Ishikawa (cell line): ENCODE measurements around the gene PEPD.

Experiments used
- CEBPB ChIP-seq: IDR thresholded peaks from 2 replicates; pipeline ENCODE4 v1.6.1; 2012
- CREB1 ChIP-seq: IDR thresholded peaks from 2 replicates; pipeline ENCODE4 v1.6.1; 2012; ENCODE audit warnings: low read depth
- EGR1 ChIP-seq: IDR thresholded peaks from 2 replicates; pipeline ENCODE4 v1.6.1; 2012
- EP300 ChIP-seq: IDR thresholded peaks from 2 replicates; pipeline ENCODE4 v1.6.1; 2012; ENCODE audit warnings: borderline replicate concordance
- FOXM1 ChIP-seq: IDR thresholded peaks from 2 replicates; pipeline ENCODE4 v1.6.1; 2012; ENCODE audit warnings: low read depth, borderline replicate concordance
- MAX ChIP-seq: IDR thresholded peaks from 2 replicates; pipeline ENCODE4 v1.6.1; 2012
- NFIC ChIP-seq: IDR thresholded peaks from 2 replicates; pipeline ENCODE4 v1.6.1; 2012
- RAD21 ChIP-seq: IDR thresholded peaks from 2 replicates; pipeline ENCODE4 v1.6.1; 2012; ENCODE audit warnings: low read depth
- REST ChIP-seq: IDR thresholded peaks from 2 replicates; pipeline ENCODE4 v1.6.1; 2012; ENCODE audit warnings: low read depth, mild to moderate bottlenecking
- TAF1 ChIP-seq: IDR thresholded peaks from 2 replicates; pipeline ENCODE4 v1.6.1; 2012; ENCODE audit warnings: low read depth, mild to moderate bottlenecking
- TCF12 ChIP-seq: IDR thresholded peaks from 2 replicates; pipeline ENCODE4 v1.6.1; 2012; ENCODE audit warnings: low read depth
- TEAD4 ChIP-seq: IDR thresholded peaks from 2 replicates; pipeline ENCODE4 v1.6.1; 2012
- YY1 ChIP-seq: IDR thresholded peaks from 2 replicates; pipeline ENCODE4 v1.6.1; 2012; ENCODE audit warnings: low read depth
- ZBTB7A ChIP-seq: IDR thresholded peaks from 2 replicates; pipeline ENCODE4 v1.6.1; 2012; ENCODE audit warnings: low read depth
- TF ChIP-seq, protein P1 (sequence below): IDR thresholded peaks from 2 replicates; pipeline ENCODE4 v1.6.1; 2012

The PEPD gene

GRCh38 chr19:33349319-33350289 lies 172.0 kb downstream of the PEPD start:
- TF ChIP-seq CEBPB (no peak), EGR1 (no peak), NFIC (no peak), ZBTB7A (no peak), CREB1 (no peak), TAF1 (no peak), TCF12 (no peak)
- TF ChIP-seq, protein P1, sequence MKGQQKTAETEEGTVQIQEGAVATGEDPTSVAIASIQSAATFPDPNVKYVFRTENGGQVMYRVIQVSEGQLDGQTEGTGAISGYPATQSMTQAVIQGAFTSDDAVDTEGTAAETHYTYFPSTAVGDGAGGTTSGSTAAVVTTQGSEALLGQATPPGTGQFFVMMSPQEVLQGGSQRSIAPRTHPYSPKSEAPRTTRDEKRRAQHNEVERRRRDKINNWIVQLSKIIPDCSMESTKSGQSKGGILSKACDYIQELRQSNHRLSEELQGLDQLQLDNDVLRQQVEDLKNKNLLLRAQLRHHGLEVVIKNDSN = no peak

GRCh38 chr19:33348301-33349010 lies 173.1 kb downstream of the PEPD start:
- TF ChIP-seq, protein P1 = no peak
- no peak for TF ChIP-seq MAX
- TF ChIP-seq TAF1 = no peak
- TF ChIP-seq REST = no peak
- no peak for TF ChIP-seq YY1
- TF ChIP-seq FOXM1 = no peak
- no peak for TF ChIP-seq NFIC

DNA sequence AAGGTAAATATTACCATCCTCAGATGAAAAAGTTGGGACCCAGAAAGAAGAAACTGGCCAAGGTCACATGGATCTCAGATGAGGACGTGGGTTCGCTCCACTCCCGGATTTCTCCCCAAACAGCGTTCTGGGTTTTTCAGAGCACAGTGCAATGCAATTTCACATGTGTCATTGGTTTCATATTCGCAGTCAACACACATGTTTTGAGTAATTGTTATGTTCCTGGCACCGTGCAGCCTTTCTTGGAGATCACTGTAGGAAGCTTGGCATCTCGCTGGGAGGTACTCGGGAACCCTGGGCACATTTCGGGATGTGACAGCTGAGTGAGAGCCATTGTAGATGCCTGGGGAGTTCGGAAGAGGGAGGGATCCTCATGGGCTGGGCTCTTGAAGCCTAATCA lies 174.3 kb downstream of the PEPD start:
- no peak for TF ChIP-seq EP300
- no peak for TF ChIP-seq TCF12
- no peak for TF ChIP-seq ZBTB7A
- no peak for TF ChIP-seq CEBPB
- no peak for TF ChIP-seq TEAD4
- no peak for TF ChIP-seq NFIC
- no peak for TF ChIP-seq CREB1
- no peak for TF ChIP-seq TAF1
- TF ChIP-seq, protein P1 = no peak
- TF ChIP-seq MAX = no peak
- no peak for TF ChIP-seq REST
- no peak for TF ChIP-seq YY1
- no peak for TF ChIP-seq FOXM1
- TF ChIP-seq EGR1 = no peak
- TF ChIP-seq RAD21 = no peak

DNA sequence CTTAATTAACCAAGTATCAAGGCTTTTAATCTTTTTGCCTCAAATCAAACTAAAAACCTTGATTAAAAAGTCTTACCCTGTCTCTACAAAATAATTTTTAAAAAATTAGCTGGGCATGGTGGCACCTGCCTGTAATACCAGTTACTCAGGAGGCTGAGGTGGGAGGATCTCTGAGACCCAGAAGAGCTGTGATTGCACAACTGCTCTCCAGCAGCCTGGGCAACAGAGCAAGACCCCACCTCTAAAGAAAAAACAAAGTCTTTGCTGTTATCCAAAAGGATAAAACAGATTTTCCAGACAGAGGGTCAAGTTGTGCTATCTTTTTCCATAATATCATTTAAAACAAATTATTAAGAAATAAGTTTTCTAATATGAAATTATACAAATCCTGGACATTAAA lies 174.9 kb downstream of the PEPD start:
- TF ChIP-seq MAX (no peak), FOXM1 (no peak), NFIC (no peak), TAF1 (no peak), CREB1 (no peak), REST (no peak), TCF12 (no peak), RAD21 (no peak), EP300 (no peak), CEBPB (no peak), TEAD4 (no peak), YY1 (no peak), EGR1 (no peak), ZBTB7A (no peak)
- TF ChIP-seq, protein P1 = no peak
